ENCODE results near the gene SLC16A7.

Gene SLC16A7

GRCh38 chr12:59665701-59666100 is 69.9 kb downstream of the SLC16A7 start:
- no peak for DNase-seq (ENCODE audit: low read depth in 1 of 2, low spot score in 1 of 2)

GRCh38 chr12:59668674-59669073 is 72.8 kb downstream of the SLC16A7 start:
- DNase-seq (ENCODE audit: low read depth in 1 of 2, low spot score in 1 of 2), result no peak

GRCh38 chr12:59672273-59672672 is 76.4 kb downstream of the SLC16A7 start:
- no peak for DNase-seq (ENCODE audit: low read depth in 1 of 2, low spot score in 1 of 2)

GRCh38 chr12:59675461-59675860 is 79.6 kb downstream of the SLC16A7 start:
- DNase-seq (ENCODE audit: low read depth in 1 of 2, low spot score in 1 of 2), result no peak

GRCh38 chr12:59677857-59678256 is 82.0 kb downstream of the SLC16A7 start:
- no peak for DNase-seq (ENCODE audit: low read depth in 1 of 2, low spot score in 1 of 2)

GRCh38 chr12:59678759-59679411 is 83.1 kb downstream of the SLC16A7 start:
- DNase-seq (ENCODE audit: low read depth in 1 of 2, low spot score in 1 of 2), result no peak

GRCh38 chr12:59689776-59690175 is 93.9 kb downstream of the SLC16A7 start:
- no peak for DNase-seq (ENCODE audit: low read depth in 1 of 2, low spot score in 1 of 2)

GRCh38 chr12:59695379-59695778 is 99.5 kb downstream of the SLC16A7 start:
- DNase-seq (ENCODE audit: low read depth in 1 of 2, low spot score in 1 of 2), result no peak

GRCh38 chr12:59698600-59698999 is 102.8 kb downstream of the SLC16A7 start:
- DNase-seq (ENCODE audit: low read depth in 1 of 2, low spot score in 1 of 2), result no peak

GRCh38 chr12:59699421-59700152 is 103.8 kb downstream of the SLC16A7 start:
- DNase-seq (ENCODE audit: low read depth in 1 of 2, low spot score in 1 of 2), result no peak

GRCh38 chr12:59700153-59700450 is 104.3 kb downstream of the SLC16A7 start:
- no peak for DNase-seq (ENCODE audit: low read depth in 1 of 2, low spot score in 1 of 2)

- DNase-seq (ENCODE audit: low read depth in 1 of 2, low spot score in 1 of 2), result no peak
Measured at GRCh38 chr12:59708064-59708463, 112.2 kb downstream of the SLC16A7 start.

GRCh38 chr12:59708484-59708883 is 112.7 kb downstream of the SLC16A7 start:
- DNase-seq (ENCODE audit: low read depth in 1 of 2, low spot score in 1 of 2), result no peak

- DNase-seq (ENCODE audit: low read depth in 1 of 2, low spot score in 1 of 2), result no peak
Measured at GRCh38 chr12:59710004-59710628, 114.3 kb downstream of the SLC16A7 start.

- DNase-seq (ENCODE audit: low read depth in 1 of 2, low spot score in 1 of 2), result no peak
Measured at GRCh38 chr12:59710964-59711363, 115.1 kb downstream of the SLC16A7 start.

GRCh38 chr12:59715434-59715833 is 119.6 kb downstream of the SLC16A7 start:
- no peak for DNase-seq (ENCODE audit: low read depth in 1 of 2, low spot score in 1 of 2)

GRCh38 chr12:59716043-59716442 is 120.2 kb downstream of the SLC16A7 start:
- DNase-seq (ENCODE audit: low read depth in 1 of 2, low spot score in 1 of 2), result no peak

- DNase-seq (ENCODE audit: low read depth in 1 of 2, low spot score in 1 of 2), result no peak
Measured at GRCh38 chr12:59717436-59717835, 121.6 kb downstream of the SLC16A7 start.

GRCh38 chr12:59719701-59720100 is 123.9 kb downstream of the SLC16A7 start:
- DNase-seq (ENCODE audit: low read depth in 1 of 2, low spot score in 1 of 2), result no peak

GRCh38 chr12:59723520-59723919 is 127.7 kb downstream of the SLC16A7 start:
- no peak for DNase-seq (ENCODE audit: low read depth in 1 of 2, low spot score in 1 of 2)

- DNase-seq (ENCODE audit: low read depth in 1 of 2, low spot score in 1 of 2), result no peak
Measured at GRCh38 chr12:59724011-59724695, 128.3 kb downstream of the SLC16A7 start.

GRCh38 chr12:59733200-59733599 is 137.4 kb downstream of the SLC16A7 start:
- DNase-seq (ENCODE audit: low read depth in 1 of 2, low spot score in 1 of 2), result no peak

All from activated T-helper 1 cell treated with anti-CD3 and anti-CD28 coated beads, Interleukin-2, amount 50 U/mL, for 16 hours (primary cell).